Activated CD8-positive, alpha-beta memory T cell treated with anti-CD3 and anti-CD28 coated beads for 48 hours (primary cell): ENCODE measurements around the gene SPOPL.

ENCODE experiments used
- DNase-seq, 3 experiments: peaks; one replicate each; pipeline ENCODE4 v3.0.0-alpha.2; 2020; ENCODE audit warnings: low read depth in 2 of 3, low spot score in 2 of 3

Gene SPOPL

DNA sequence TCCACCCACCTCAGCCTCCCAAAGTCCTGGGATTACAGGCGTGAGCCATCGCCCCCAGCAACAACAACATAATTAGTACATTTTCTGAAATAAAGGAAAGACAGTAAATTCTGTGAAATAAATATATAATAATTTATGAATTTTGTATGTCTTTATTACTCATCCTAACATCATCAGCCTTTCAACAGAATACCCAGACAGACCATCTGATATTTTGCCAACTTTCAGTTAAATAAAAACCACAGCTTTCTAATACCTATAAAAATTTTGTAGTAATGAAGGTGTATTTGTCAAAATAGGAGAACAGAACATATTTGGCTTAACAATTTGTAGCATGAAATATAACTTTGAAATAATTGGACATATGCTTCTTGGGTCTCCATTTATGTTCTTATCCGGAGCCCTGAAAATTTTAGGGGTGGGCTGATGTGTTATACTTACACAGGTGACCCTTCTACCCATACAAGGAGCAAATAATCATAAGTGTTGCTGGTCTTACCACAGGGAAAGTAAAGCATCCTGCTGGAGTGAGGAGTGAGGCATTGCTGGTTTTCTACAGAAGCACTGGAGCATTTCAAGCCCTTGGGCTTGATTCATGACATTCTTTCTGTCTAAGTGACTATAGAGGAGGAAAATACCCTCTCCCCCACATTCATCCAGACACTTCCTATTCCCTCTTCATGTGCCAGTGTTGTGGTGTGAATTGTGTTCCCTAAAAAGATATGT, 99.3 kb downstream of the SPOPL start:
- DNase-seq: no peak

DNA sequence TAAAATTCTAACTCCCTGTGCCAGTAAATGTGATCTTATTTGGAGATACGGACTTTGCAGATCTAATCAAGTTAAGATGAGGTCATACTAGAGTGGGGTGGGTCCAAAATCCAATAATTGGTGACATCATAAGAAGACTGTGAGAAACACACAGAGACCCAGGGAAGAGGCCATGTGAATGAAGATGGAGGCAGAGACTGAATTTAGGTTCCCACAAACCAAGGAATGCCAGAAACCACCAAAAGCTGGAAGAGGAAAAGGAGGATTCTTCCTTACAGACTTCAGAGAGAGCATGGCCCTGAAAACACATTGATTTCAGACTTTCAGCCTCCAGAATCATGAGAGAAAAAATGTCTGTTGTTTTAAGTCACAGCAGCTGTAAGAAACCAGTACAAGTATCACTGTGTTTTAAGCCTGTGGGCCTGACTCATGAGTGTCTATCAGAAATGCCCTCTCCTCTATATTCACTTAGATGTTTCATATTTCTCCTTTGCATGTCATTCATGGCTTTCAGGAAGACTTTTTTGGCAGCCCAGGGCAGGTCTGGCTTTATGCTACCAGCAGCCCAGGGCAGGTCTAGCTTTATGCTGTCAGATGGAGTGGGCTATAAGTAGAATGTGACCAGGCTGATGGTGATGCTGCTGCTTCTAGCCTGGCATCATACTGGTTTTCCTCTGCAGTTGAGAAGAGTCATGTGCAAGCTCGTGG, 100.0 kb downstream of the SPOPL start:
- no peak for DNase-seq

DNA sequence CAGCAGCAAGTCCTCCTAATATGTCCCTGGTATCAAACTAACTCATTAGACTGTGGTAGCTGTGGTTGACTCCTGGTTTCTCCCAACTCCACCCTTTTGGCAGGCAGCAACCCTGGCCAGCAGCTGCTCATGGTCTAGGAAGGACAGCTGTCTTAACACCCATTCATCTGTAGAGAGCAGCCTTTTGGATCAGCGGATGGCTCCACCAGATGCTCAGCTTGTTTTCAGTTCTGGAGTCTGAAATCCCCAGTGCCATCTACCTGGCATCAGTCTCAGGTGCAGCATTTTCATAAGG, 100.5 kb downstream of the SPOPL start:
- DNase-seq: no peak

DNA sequence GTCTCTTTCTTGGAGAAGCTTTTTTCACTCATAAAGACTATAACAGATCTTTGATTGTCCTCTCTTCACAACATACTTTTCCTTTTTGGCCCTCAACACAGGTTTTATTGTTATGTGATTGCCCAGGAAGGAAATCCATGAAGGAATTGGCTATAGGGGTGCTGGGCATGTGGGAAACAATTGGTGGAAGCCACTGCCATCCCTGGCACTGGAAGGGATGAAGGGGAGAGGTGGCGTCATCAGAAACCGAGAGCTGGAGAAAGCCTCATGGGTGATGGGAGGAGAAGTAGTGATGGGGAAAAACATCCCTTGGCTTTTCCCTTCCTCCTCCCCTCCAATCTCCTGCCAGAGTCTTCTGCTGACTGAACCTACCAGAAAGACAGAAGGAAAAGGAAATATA, 106.2 kb downstream of the SPOPL start:
- DNase-seq: no peak

DNA sequence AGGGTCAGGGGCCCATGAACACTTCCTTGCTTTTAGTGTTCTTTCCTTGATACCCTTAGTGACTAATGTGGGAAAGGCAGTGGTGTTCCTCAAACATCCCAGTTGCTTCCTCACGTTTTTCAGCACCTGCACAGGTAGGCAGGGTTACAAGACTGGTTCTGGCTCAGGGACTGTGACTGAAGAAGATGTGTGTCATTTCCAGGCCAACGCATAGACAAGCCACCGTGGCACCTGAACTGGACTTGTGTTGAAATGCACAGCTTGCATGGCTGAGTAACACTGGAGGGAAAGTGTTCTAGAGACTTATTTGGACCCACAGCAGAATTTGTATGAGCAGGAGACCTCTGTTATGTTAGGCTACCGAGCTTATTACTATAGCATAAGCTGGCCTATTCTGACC, 107.9 kb downstream of the SPOPL start:
- no peak for DNase-seq

DNA sequence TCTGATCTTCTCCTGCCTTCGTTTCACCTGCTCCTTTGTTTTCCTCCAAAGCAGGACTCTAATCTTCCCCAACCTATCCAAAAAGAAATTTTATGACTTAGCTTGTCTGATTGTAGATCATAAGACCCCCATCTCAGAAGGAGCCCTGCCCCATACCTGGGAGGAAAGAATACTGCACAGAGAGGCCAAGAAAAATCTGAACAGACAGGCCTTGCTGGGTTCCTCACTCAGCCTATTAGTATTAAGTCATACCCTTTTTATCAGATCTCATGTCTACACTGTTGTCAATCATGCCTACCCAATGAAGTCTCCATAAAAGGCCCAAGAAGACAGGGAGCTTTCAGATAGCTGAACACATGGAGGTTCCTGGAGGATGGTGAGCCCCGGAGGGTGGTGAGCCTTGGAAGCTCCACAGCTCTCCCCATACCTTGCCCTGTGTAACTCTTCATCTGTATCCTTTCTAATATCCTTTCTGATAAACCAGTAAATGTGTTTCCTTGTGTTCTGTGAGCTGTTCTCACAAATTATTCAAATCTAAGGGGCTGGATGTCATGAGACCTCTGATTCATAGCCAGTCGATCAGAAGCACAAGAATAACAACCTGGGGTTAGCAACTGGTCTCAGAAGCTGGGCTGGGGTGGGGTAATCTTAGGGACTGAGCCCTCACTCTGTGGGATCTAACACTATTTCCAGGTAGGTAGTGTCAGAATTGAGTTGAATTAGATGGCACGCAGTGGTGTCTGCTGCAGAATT, 108.8 kb downstream of the SPOPL start:
- no peak for DNase-seq

DNA sequence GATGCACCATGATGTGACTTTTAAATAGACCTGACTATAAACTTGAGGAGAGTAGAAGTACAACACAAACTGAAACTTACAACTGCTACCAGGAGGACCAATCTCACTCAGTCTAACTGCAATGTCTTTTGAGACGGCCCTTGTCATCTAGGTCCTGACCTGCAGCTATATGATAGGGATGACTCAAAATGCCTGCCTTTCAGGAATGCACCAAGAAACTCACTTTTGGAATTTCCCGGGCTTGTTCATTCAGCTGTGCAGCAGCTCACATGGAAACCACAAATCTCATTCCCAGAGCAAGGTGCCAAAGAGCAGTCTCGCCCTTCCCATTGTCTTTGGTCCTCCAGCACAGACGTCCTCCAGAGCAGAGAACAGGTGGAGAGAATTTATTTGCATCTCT, 113.7 kb downstream of the SPOPL start:
- DNase-seq: no peak

DNA sequence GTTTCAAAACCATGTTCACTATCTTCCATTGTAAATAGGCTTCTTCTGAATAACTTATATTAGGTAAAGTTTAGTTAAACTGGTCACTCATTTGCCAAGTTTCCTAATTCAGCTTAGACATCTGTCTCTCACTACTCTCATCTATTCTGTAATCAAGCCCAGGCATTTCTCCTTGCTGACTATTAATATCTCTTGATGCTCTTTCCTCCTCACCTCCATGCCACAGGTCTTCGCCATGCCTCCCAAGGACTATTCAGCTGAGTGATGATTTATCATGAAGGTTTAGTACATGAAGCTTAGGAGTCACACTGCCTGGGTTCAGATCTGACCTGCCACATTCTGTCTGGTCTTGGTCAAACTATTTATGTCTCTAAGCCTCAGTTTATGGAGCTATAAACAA, 115.5 kb downstream of the SPOPL start:
- no peak for DNase-seq

DNA sequence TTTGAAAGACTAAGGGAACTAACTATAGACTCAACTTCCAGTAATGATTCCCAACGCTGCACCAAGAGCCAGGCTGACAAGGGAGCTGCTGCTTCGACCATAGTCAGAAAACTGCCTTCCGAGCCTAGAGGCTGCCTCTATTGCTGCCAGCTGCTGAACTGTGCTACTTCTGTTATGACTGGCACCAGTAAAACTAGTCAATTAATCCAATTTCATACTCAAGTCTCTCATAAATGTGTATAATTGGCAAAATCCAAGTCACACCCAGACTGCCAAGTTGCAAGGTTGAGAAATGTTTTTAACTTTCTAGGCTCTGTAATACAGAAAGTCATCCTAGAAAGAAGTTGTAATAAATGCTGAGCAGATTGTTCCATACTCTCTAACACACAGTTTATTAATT, 117.4 kb downstream of the SPOPL start:
- no peak for DNase-seq

DNA sequence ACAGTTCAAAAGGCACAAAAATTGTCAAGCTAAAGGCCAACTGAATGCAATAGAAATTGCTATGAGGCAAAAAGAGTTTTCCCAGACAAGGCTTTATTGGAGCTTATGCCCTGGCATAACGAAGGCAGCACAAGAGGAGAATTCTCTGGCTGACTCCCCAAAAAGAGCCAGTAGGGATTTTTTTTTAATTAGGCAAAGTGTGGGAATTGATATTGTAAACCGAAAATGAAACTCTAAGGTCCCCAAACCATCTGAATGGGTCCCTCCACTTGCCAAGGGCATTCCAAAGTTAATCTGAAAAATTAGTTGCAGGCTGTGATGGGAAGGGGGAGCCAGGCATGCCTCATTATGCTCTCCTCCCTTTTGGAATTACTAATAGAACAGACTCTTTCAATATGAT, 118.9 kb downstream of the SPOPL start:
- no peak for DNase-seq

DNA sequence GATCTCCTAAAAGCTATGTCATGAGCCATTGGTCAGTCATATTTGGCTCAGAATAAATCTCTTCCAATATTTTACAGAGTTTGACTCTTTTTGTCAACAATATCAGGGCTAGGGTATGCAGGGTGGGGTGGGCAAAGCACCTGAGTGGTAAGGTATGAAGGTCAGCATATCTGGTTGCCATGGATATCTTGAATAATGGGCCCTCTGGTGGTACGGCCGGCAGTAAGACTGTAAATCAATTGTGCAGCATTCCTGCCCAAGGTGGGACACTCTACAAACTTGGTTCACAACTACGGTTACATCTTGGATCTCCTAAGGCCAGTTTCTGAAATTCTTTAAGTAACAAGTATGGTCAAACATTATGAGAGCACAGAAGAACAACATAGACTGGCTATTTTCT, 119.6 kb downstream of the SPOPL start:
- no peak for DNase-seq

DNA sequence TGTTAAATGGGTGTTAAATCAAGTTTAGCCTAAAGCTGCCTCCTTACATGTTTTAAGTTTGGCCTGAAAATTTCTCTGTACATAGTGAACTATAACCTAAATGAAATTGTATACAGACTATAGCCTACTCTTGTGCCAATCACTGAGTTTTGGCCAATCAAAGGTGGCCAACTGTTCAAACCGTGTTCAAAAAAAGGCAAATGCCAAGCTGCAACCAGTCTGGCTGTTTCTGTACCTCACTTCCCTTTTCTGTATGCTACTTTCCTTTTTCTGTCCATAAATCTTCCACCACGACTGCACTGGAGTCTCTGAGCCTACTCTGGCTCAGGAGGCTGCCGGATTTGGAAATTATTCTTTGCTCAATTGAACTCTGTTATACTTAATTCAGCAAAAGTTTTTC, 121.0 kb downstream of the SPOPL start:
- no peak for DNase-seq
